ENCODE data around the gene PIK3C3.

The PIK3C3 gene

GRCh38 chr18:42025491-42025890, 70.5 kb downstream of the PIK3C3 start:
- H3F3A ChIP-seq (ENCODE audit: insufficient read depth) = no peaks in the 10 kb centered on the region
- H2AFZ ChIP-seq (ENCODE audit: low read depth, low read length, severe bottlenecking) = no peak overlapping the region
- H3K27me3 ChIP-seq (ENCODE audit: low read length) = no peaks in the 10 kb centered on the region
- no peak overlapping the region for H3K4me3 ChIP-seq (ENCODE audit: insufficient read depth, low read length, poor library complexity, severe bottlenecking)
- no peak overlapping the region for H3K4me2 ChIP-seq (ENCODE audit: low read depth, low read length, poor library complexity, severe bottlenecking)
- H4K20me1 ChIP-seq (ENCODE audit: low read depth, low read length) = no peaks in the 10 kb centered on the region
- no peak overlapping the region for H3K27ac ChIP-seq (ENCODE audit: low read depth, low read length)
- no peak for TF ChIP-seq EZH2phosphoT487 (conservative IDR thresholded peaks at IDR 0.05; ENCODE audit: low read length)
- no peak for TF ChIP-seq CTCF (IDR thresholded peaks at IDR 0.05; ENCODE audit: insufficient read depth, low read length, poor library complexity, severe bottlenecking)
- H3K9ac ChIP-seq (ENCODE audit: low read length) = no peak overlapping the region
- no peaks in the 10 kb centered on the region for H3K79me2 ChIP-seq (ENCODE audit: insufficient read depth, low read length)
- peaks cover 10% of the 10 kb centered on the region for H3K36me3 ChIP-seq (ENCODE audit: low read length)
- H3K9me3 ChIP-seq (ENCODE audit: insufficient read depth, low read length) = no peaks in the 10 kb centered on the region
- H3K9me2 ChIP-seq (replicated peaks; ENCODE audit: insufficient read depth, low read length) = no peaks in the 10 kb centered on the region

- Histone ChIP-seq H2AFZ (ENCODE audit: low read depth, low read length, severe bottlenecking) (no peak overlapping the region), H3K4me2 (ENCODE audit: low read depth, low read length, poor library complexity, severe bottlenecking) (no peak overlapping the region), H3K4me3 (ENCODE audit: insufficient read depth, low read length, poor library complexity, severe bottlenecking) (no peak overlapping the region), H3K79me2 (ENCODE audit: insufficient read depth, low read length) (no peaks in the 10 kb centered on the region), H3F3A (ENCODE audit: insufficient read depth) (no peaks in the 10 kb centered on the region), H4K20me1 (ENCODE audit: low read depth, low read length) (no peaks in the 10 kb centered on the region), H3K27ac (ENCODE audit: low read depth, low read length) (no peak overlapping the region), H3K27me3 (ENCODE audit: low read length) (no peaks in the 10 kb centered on the region), H3K36me3 (ENCODE audit: low read length) (peaks cover 5% of the 10 kb centered on the region), H3K9me3 (ENCODE audit: insufficient read depth, low read length) (no peaks in the 10 kb centered on the region), H3K9me2 (replicated peaks; ENCODE audit: insufficient read depth, low read length) (no peaks in the 10 kb centered on the region), H3K9ac (ENCODE audit: low read length) (no peak overlapping the region)
- TF ChIP-seq EZH2phosphoT487 (conservative IDR thresholded peaks at IDR 0.05; ENCODE audit: low read length) (no peak), CTCF (IDR thresholded peaks at IDR 0.05; ENCODE audit: insufficient read depth, low read length, poor library complexity, severe bottlenecking) (no peak)
Measured at GRCh38 chr18:42025974-42026625, 71.1 kb downstream of the PIK3C3 start.

- Histone ChIP-seq H3K27me3 (ENCODE audit: low read length) (no peaks in the 10 kb centered on the region), H3K4me3 (ENCODE audit: insufficient read depth, low read length, poor library complexity, severe bottlenecking) (no peak overlapping the region), H3K9me2 (replicated peaks; ENCODE audit: insufficient read depth, low read length) (no peaks in the 10 kb centered on the region), H3K9me3 (ENCODE audit: insufficient read depth, low read length) (no peaks in the 10 kb centered on the region), H2AFZ (ENCODE audit: low read depth, low read length, severe bottlenecking) (peak overlapping the region; percentile 42), H3K9ac (ENCODE audit: low read length) (no peak overlapping the region), H3F3A (ENCODE audit: insufficient read depth) (no peaks in the 10 kb centered on the region), H3K27ac (ENCODE audit: low read depth, low read length) (no peak overlapping the region), H4K20me1 (ENCODE audit: low read depth, low read length) (no peaks in the 10 kb centered on the region), H3K79me2 (ENCODE audit: insufficient read depth, low read length) (no peaks in the 10 kb centered on the region), H3K4me2 (ENCODE audit: low read depth, low read length, poor library complexity, severe bottlenecking) (peak overlapping the region; percentile 17), H3K36me3 (ENCODE audit: low read length) (peaks cover 11% of the 10 kb centered on the region; the same call in 1 of the 2 replicates)
- TF ChIP-seq CTCF (IDR thresholded peaks at IDR 0.05; ENCODE audit: insufficient read depth, low read length, poor library complexity, severe bottlenecking) = peak; percentile 94
- TF ChIP-seq EZH2phosphoT487 (conservative IDR thresholded peaks at IDR 0.05; ENCODE audit: low read length) = no peak
Measured at GRCh38 chr18:42028247-42028832, 73.3 kb downstream of the PIK3C3 start.
